AML-193 (cell line): ENCODE data around the gene RPP30.

Experiments
- DNase-seq, 2 experiments: peaks; one replicate each; lab custom pipeline; 2025; lab: John Stamatoyannopoulos, UW

RPP30 gene

GRCh38 chr10:90944749-90945148 lies 73.0 kb downstream of the RPP30 start:
- no peak for DNase-seq

GRCh38 chr10:90945491-90946070 lies 73.8 kb downstream of the RPP30 start:
- DNase-seq, result no peak

GRCh38 chr10:90947030-90947960 lies 75.5 kb downstream of the RPP30 start:
- DNase-seq, result no peak
